ENCODE measurements around the gene BRPF1.
"Not testable (repeated sequence)": the region's sequence is repeated elsewhere in the genome, so short reads cannot be mapped to it uniquely, and the experiment has no call there.

The BRPF1 gene

DNA sequence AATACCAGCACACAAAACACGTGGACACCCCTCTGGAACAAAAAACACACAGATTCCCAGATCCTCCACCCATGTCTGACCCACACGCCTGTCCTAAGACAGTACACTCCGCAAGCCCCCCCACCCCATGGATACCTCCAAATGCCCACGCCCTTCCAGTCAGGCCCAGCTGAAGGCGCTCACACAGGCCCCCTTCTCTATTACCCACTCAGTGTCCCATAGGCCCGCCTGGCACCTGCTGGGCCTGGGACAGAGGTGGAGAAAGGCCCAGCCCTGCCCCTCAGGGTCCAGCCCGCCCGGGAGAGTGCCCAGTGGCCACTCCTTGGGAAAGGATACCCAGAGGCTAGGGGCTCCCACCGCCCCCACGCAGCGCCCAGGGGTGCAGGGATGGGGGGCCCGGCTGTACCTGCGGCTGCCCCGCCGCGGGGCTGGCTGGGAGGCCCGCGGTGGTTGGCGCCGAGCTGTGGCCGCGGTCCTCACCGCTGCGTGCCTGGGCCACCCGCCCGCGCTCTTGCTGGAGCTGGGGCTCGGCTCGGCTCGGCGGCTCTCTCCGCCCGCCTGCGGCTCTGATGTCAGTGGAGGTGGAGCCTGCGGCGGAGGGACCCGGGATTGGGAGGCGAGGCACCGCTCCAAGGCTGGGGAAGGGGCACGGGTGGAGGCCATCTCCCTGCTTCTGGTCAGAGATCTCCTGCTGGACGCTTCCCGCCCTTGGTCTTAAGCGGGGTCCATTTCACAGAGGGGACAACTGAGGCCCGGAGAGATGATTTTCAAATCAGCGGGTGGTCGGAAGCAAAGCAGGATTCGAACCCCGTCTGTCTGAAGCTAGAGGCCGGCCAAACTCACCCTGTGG is 38.1 kb downstream of the BRPF1 start, which contains the start of gene CAMK1:
CAMK1 (minus strand) TSS at position 522 of the 850 bp plus-strand sequence. CDS start 2,198 bp downstream, outside the sequence.
- DNase-seq: peak; percentile 27 to 65

- DNase-seq: peak in 1 of 2 donors; percentile 51
Observed at GRCh38 chr3:9770276-9770812, 38.8 kb downstream of the BRPF1 start.

DNA sequence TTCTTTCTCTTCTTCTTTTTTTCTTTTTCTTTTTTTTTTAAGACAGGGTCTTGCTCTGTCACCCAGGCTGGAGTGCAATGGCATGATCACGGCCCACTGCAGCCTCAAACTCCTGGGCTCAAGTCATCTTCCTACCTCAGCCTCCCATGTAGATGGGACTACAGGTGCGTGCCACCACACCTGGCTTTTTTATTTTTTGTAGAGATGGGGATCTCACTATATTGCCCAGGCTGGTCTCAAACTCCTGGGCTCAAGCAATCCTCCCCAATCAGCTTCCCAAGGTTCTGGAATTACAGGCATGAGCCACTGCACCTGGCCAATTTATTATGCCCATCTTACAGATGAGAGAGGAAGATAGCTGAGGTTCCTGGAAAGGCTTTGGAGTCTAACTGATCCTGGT is 39.5 kb downstream of the BRPF1 start:
- DNase-seq: not testable (repeated sequence)

DNA sequence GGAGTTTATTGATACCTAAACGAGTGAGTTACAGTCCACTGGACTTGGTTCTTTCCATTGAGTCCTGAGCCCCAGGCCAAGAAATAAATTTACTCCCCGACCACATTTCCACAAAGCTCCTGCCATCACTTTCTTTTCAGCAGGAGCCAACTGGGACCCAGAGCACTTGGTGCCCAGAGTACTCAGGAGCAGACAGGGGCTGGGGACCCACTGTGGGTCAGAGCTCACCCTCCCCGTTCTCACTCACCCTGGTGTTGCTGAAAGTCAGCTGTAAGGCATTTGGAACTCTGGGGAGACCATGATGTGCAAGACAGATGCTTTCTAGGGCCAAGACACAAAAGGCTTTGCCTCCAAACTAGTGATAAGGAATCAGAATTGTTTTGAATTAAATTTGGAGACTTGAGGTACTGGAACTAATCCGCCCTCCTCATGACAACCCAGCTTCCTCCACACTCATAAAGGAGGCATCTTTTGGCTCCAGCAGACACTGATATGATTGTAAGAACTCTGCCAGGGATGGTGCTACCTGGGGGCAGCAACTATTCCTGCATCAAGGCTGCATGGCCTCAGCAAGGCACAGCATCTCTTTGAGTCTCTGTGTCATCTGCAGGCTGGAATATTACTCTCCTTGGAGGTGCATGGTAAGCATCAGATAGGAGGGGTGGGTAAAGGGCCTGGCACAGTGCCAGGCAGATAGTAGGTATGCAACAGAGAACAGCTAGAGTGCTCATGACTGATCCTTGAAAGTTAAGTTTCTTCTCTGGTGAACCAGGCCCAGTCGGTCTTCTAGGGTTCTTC is 45.6 kb downstream of the BRPF1 start:
- DNase-seq: no peak

GRCh38 chr3:9777694-9778021 is 46.1 kb downstream of the BRPF1 start:
- DNase-seq: peak in 1 of 2 donors; percentile 59

GRCh38 chr3:9778143-9779074 is 46.9 kb downstream of the BRPF1 start:
- peak in 1 of 2 donors; percentile 62 for DNase-seq

- DNase-seq: no peak
Observed at GRCh38 chr3:9779075-9779593, 47.6 kb downstream of the BRPF1 start.

- DNase-seq: peak; percentile 21 to 28
Observed at GRCh38 chr3:9779721-9780457, 48.4 kb downstream of the BRPF1 start.

DNA sequence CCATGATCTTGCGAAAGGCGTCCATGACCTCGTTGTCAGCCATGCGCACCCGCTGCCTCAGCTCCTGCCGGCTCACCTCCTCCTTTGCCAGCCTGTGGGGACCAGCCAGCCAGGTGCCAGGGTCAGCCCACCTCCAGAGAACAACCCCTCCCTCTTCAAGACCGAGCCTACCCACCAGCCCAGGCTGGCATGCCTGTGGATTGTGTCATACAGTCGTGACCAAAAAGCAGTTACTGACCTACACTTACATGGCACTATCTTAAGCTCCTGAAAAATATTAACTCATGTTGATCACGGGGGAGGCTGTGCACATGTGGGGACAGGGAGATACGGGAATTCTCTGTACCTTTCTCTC is 48.9 kb downstream of the BRPF1 start:
- DNase-seq: no peak

DNA sequence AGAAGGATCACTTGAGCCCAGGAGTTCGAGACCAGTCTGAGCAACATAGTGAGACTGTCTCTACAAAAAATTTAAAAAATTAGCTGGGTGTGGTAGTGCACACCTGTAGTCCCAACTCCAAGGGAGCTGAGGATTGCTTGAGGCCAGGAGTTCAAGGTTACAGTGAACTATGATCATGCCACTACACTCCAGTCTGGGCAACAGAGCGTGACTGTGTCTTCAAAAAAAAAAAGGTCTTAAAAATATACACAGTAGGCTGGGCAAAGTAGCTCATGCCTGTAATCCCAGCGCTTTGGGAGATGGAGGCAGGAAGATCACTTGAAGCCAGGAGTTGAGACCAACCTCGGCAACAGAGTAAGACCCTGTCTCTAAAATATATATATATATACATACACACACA is 49.4 kb downstream of the BRPF1 start:
- no peak for DNase-seq

DNA sequence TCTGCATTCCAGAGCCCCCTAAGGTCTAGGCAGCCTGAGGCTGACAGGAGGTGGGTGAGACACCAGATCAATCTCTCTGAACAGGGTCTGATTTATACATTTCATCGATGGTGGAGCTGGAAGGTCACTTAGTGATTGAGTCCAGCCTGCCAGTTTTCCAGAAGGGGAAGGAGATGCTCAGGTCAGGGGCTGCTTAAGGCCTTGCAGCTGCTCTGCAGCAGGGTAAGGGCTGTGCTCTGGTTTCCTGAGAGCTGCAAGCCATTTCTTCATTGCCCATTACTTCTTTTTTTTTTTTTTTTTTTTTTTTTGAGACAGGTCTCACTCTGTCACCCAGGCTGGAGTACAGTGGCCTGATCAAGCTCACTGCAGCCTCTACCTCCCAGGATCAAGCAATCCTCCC is 50.0 kb downstream of the BRPF1 start:
- no peak for DNase-seq

GRCh38 chr3:9781978-9782603 is 50.6 kb downstream of the BRPF1 start:
- DNase-seq: no peak

- no peak for DNase-seq
Observed at GRCh38 chr3:9782770-9783169, 51.2 kb downstream of the BRPF1 start.

GRCh38 chr3:9783954-9784353 is 52.4 kb downstream of the BRPF1 start:
- DNase-seq: peak in 1 of 2 donors; percentile 8

- no peak for DNase-seq
Observed at GRCh38 chr3:9784965-9785364, 53.4 kb downstream of the BRPF1 start.

DNA sequence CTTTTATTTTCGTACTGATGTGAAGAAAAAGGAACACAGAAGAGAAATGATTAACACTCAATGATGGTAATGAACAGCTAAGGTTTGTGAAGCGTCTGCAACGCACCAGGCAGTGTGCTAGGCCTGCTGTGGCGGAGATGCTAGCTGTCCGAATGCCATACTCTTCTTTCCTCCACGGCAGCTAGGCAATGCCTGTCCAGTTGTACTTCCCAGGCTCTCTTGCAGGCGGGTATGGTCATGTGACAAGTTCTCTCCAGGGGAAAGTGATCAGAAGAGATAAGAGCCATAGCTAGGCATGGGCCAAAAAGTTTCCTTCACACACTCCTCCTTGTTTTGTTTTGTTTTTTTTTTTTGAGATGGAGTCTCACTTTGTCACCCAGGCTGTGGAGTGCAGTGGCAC is 54.1 kb downstream of the BRPF1 start:
- DNase-seq: no peak

DNA sequence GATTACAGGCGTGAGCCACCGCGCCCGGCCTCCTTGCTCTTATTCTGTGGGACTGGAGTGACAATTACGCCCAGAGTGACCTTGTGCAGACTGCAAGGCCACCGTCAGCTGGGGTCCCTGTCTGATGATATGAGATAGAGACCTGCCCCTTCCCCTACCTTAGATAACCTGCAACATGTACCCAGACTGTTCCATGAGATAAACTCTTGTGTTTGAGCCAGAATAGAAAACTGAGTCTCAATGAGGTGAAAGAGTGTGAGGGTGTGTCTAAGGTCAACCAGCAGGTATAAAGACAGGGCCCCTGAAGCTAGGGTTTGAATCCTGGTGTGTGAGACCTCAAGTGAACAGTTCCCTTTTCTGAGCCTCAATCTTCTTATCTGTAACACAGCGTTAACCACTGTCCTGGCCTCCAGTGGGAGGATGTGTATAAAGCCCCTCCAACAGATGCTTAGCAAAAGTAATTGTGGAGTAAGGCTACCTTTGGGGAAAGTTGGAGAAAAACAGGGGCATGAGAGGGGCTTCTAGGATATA is 54.7 kb downstream of the BRPF1 start:
- no peak for DNase-seq

DNA sequence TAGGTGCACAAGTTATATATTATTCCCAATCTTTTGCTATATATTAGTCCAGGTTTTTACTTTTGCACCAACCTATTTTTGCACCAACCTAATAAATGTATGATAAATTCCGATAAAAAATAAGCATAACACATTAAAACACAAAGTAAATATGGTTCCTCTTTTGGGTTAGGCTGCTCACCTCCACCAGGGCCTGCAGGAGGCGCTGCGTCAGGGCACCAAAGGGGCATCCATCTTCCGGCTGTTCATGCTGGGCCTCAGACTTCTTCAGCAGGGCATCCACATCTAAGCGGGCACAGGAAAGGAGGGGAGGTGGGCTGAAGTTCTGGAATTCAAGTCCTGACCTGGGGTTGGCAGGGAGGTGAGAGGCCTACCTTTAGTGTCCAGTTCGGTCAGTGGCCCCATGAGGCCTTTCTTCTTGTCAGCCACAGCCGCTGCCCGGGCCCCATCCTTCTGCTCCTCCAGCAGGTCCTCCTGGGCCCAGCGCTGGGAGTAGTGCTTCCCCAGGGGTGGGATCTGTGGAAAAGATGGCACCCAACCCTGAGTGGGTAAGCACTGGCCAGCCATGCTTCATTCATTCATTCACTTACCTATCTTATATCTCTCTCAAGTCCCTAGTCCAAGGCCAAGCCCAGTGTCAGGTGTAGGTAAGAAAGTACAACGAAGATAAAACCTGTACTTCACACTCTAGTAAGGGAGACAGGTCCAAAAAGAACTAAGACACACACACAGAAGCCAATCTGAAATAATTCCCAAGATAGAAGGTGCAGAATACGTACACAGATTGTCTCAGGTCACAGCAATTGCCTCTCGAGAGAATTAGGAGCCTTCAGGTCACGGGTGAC is 55.5 kb downstream of the BRPF1 start:
- no peak for DNase-seq

DNA sequence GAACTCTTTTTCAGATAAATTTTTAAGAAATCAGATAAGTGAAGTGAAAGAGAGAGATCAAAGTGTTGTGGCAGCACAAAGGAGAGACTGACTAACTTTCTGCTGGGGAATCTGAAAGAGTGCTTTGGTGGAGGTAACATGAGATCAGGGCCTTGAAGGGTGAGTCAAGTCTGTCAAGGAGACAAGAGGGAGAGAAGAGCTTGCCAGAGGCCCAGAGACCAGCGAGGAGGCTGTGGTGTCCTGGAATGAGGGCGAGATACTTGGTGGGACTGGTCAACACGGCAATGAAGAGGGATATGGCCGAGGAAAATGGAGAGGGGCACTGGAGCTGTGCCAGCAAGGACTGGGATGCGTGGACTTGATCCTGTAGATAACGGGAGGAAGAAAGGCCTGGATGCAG is 56.2 kb downstream of the BRPF1 start:
- no peak for DNase-seq

DNA sequence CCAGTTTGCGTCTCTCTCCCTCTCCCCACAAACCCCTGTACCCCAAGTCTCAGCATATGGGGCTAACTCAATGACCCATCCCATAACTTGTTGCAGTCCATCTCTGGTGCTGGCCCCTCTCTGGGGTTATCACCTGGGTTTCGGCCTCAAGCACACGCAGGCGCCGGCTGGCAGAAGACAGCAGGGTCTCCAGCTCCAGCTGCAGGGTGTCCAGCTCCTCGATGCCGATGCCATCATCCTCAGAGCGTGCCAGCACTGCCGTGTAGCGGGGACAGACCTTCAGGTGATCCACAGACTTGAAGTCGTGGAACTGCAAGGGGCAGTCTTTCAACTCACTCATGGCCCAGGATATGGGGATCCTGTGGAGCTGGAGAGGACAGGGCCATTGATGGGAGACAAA is 59.6 kb downstream of the BRPF1 start:
- no peak for DNase-seq

Data from hippocampal formation (tissue), 2 donors.